SKM-1 treated with dmso at 0.1 percent for 144 hours (cell line): ENCODE data around the gene CDKL5.
"Not testable (repeated sequence)": the region's sequence is repeated elsewhere in the genome, so short reads cannot be mapped to it uniquely, and the experiment has no call there.

Experiments
- DNase-seq: peaks from one replicate; lab custom pipeline; 2025; ENCODE audit not compliant: unreplicated experiment; lab: John Stamatoyannopoulos, UW

Gene CDKL5

DNA sequence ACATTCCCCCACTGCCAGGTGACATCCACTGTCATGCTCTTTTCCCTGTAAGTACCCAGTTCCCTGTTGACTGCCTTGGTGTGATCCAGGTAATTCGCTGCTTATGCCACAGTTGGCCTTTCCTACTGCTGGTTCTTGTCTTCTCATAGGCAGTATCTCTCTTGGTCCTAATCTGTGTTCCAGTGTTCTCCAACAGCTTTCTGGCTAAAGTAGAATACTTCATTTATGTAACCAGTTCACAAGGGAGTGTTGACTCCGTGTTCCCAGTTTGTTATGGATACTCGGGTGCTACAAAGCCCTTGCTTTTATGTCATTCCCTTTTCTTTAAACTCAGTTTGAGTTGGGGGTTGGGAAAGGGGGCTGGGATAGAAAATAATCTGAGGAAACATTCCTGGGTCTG lies 148.1 kb downstream of the CDKL5 start:
- DNase-seq: no peak

DNA sequence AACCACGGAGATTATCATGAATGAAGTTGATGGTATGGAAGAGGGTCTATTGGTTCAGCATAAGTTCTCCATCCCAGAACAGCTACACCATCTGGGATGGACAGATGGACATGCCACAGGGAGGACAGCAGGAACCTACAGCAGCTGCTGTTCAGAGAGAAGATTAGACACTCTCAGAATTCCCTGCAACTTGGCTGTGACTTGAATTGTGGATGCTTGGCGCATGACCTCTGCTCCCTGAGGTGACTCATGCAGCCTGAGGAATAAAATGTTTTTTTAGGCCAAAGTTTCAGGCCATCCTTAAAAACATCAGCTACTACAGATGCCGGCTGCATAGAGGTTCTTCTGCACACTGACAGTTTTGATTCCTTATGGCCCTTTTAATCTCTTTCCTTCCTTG lies 149.2 kb downstream of the CDKL5 start:
- DNase-seq: no peak

- no peak for DNase-seq
Measured at GRCh38 chrX:18575744-18576143, 150.3 kb downstream of the CDKL5 start.

DNA sequence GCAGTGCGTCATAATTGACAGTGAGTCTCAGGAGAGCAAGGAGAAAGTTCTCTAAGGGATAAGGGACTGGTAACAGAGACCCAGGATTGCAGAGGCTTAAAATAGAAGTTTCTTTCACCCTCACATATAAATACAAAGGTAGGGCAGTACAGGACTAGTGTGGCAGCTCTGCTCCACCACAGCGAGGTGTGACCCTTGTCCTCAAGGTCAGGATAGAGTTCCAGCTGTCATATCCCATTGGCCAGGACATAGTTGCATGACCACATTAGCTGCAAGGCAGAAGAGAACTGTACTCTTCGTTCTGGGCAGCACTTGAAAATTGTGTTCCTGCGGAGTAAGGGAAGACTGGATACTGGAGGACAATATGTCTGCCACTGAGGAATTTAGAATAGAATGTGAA lies 152.0 kb downstream of the CDKL5 start:
- DNase-seq: no peak

DNA sequence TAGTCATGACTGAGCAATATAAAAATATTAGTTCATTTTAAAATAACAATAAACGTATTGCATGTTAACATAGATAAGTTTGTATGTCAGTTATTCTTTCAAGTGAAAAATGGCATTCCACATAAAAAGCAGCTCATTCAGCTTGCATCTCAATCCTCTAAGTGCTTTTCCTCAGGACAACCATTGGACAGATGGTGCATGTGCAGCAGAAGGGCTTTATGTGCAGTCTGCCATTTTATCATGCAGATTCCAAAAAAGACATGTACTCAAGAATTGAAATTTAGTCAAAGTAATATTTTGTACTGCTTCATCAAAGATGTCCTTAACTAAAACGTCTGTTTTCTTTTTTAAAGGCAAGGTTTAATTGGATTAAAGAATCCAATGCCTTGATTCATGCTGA lies 153.1 kb downstream of the CDKL5 start:
- no peak for DNase-seq

DNA sequence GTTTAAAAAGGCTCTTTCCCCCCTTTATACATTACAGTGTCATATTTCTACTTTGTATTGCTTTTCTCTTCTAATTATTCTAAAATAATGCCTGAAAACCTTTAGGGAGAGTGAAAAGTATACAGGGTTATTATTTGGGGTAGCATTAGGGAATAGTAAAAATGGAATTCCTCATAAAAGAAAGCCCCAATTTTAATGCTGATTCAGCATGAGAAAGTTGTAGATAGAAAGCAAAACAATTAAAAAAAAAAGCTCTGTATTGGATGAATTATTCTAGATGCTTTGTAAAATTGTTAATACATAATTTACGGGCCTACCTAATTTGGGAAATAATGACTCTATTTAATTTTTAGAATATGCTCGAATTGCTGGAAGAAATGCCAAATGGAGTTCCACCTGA lies 154.1 kb downstream of the CDKL5 start:
- no peak for DNase-seq

- no peak for DNase-seq
Measured at GRCh38 chrX:18582910-18583493, 157.6 kb downstream of the CDKL5 start.

DNA sequence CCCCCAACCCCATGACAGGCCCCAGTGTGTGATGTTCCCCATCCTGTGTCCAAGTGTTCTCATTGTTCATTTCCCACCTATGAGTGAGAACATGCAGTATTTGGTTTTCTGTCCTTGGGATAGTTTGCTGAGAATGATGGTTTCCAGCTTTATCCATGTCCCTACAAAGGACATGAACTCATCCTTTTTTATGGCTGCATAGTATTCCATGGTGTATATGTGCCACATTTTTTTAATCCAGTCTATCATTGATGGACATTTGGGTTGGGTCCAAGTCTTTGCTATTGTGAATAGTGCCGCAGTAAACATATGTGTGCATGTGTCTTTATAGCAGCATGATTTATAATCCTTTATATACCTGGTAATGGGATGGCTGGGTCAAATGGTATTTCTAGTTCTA lies 163.9 kb downstream of the CDKL5 start:
- DNase-seq: not testable (repeated sequence)

DNA sequence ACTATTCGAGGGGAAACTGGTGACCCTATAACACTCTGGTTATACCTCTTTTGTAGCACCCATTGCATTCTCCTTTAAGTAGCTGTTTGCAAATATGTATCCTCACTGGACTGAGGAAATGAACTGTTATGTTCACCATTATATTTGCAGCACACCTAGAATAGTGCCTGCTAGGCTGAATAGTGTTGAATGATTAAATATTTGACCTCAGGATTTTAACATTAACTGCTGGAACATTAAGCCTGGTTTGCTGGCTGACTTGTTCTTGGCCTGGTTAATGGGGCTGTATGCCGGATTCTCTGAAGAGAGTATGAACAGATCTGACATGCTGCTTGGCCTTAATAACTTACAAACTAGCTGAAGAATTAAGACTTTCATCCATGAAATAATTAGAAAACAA lies 166.4 kb downstream of the CDKL5 start:
- DNase-seq: no peak

DNA sequence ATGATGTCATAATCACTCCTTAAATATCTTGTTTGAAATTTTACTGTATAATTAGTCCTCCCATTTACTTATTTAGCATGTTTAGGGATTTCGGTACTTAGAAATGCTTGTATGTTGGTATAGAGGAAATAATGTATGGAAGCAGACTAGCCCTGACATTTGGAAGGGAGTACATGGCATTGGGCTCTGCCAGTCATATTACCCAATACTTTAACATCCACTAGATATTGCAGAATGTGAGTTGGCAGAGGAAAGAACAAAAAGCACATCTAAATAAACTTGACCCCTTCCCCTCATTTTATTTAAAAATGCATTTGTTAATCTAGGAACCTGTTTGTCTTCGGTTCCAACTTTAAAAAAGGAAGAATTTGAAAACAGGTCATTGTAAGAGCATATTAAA lies 168.7 kb downstream of the CDKL5 start:
- DNase-seq: no peak

DNA sequence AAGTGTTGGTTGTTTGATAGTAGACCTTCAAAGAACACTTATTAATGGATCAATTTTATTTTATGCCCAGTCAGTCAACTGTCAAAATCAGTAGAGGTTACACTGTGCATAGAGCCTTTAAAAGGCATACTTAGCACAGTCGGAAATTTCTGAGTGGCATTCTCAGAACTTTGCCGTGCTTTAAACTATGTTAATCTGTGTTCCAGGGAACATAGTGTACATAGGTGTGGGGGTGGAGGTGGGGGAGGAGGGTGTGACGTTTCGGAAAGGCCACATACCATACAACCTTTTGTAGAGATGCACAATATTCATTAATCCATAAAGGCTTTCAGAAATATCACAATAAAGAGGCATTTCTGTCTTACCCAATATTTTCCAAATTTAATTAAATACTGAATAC lies 170.7 kb downstream of the CDKL5 start:
- DNase-seq: no peak

DNA sequence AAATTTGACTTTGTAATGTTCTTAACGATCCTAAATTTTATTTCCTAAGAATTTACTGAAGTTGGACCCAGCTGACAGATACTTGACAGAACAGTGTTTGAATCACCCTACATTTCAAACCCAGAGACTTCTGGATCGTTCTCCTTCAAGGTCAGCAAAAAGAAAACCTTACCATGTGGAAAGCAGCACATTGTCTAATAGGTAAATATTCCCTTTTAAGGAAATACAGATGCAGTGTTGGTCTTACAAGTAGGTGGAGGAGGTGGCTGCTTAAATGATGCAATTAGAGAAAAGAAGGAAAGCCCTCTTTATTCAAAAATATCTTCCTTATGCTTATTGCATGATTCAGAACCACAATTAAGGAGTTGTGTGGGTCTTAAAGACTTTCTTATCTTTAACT lies 173.0 kb downstream of the CDKL5 start:
- DNase-seq: no peak

DNA sequence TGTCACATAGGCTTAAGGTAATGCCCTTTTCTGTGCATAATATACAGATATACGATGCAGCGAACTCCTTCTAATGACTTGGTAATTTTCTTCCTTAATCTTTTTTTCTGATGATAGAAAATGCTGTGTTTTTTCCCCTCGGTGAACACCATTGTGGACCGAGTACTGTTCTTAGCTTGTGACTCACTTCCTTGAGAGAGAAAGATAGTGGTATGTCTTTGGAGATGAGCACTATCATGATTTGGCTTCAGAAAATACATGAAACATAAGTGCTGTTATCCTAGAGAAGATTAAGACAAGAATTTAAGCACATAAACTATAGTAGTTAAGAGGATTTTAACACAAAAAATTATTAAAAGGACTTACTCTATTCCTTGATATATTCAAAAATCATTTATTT lies 182.6 kb downstream of the CDKL5 start:
- DNase-seq: no peak

- DNase-seq: no peak
Measured at GRCh38 chrX:18613930-18614639, 188.7 kb downstream of the CDKL5 start.

DNA sequence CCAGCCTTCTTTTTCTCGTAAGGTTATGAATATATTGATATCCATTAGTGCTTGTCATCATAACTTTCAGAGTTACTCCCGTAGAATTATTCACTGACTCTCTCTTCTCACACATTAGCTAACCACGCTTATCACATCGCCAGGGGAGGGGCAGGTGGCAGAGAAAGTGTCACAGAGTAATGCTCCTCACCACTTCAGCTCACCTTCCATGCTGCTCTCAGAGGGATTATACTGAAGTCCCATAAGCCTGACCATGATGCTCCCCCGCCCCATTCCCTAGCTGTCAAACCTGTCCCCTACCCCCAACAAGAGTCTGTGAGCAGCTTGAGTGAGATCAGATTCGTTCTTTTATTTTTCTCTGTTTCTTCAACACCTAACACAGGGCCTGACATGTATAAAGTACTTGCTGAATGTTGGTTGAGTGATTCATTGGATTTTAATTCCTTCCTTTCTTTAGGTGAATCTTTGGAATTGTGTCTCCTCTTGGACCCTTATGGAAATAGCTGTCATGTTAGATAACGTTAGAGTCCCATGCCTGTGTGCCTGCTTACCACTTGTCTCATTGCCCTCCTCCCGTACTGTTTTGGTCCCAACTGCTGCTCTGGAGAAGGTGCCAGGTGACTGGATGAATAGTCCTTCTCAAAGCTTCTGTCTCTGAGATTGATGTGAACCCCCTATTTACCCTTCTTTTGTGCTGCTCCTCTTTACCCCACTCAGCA lies 191.4 kb downstream of the CDKL5 start:
- DNase-seq: no peak

GRCh38 chrX:18617407-18617750 lies 192.0 kb downstream of the CDKL5 start:
- no peak for DNase-seq

- DNase-seq: no peak
Measured at GRCh38 chrX:18619288-18619687, 193.9 kb downstream of the CDKL5 start.

- no peak for DNase-seq
Measured at GRCh38 chrX:18620349-18620748, 194.9 kb downstream of the CDKL5 start.

DNA sequence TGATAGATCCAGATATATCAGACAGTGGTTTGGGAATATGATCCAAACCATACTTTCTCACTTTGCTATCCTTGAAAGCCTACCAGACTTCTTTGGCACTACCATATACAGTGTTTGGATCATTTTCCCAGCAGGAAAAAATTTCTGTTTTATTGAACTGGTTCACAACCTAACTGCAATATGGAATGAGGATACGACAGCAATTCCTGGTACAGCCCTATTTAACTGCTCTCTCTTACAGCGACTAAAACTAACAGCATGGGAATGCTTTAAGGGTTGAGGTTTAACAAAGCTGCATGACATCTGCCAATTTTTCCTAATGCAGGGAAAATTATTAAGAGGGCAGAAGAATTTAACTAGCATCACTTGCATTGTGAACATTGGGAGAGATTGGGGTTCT lies 199.2 kb downstream of the CDKL5 start:
- DNase-seq: no peak

GRCh38 chrX:18630934-18631333 lies 205.5 kb downstream of the CDKL5 start:
- no peak for DNase-seq

GRCh38 chrX:18638398-18638797 lies 213.0 kb downstream of the CDKL5 start:
- no peak for DNase-seq

GRCh38 chrX:18639280-18639679 lies 213.9 kb downstream of the CDKL5 start:
- DNase-seq: no peak

- no peak for DNase-seq
Measured at GRCh38 chrX:18640686-18641085, 215.3 kb downstream of the CDKL5 start.
